Endodermal cell (in vitro differentiated cells): Measurements from ENCODE around the gene CYP46A1. TPM values are rescaled to one million over a fixed set of nuclear protein-coding genes. Genes with fewer than 3 reads are reported as not detected.
A peak's percentile ranks its signal among the peaks of the same experiment; 100 is the strongest.

Experiments
- DNase-seq: peaks from one replicate; pipeline ENCODE4 v3.0.0-alpha.2; 2017
- H3K27ac ChIP-seq: 2 replicates; pipeline ENCODE4 v1.5.1; 2013; ENCODE audit warnings: mild to moderate bottlenecking, low read depth, low read length, moderate library complexity
- H3K27me3 ChIP-seq: 2 replicates; pipeline ENCODE4 v1.6.1; 2013; ENCODE audit warnings: mild to moderate bottlenecking, low read length, moderate library complexity; ENCODE audit not compliant: insufficient read depth, control insufficient read depth, poor library complexity, severe bottlenecking
- H3K36me3 ChIP-seq: 2 replicates; pipeline ENCODE4 v1.7.0; 2013; ENCODE audit warnings: mild to moderate bottlenecking, low read length, moderate library complexity; ENCODE audit not compliant: control insufficient read depth, insufficient read depth
- H3K4me1 ChIP-seq: one replicate; pipeline ENCODE4 v1.7.0; 2013; ENCODE audit warnings: low read length; ENCODE audit not compliant: control insufficient read depth, insufficient read depth
- H3K4me3 ChIP-seq: 2 replicates; pipeline ENCODE4 v1.5.1; 2013; ENCODE audit warnings: mild to moderate bottlenecking, low read length, moderate library complexity
- H3K9ac ChIP-seq: 2 replicates; pipeline ENCODE4 v1.6.1; 2013; ENCODE audit warnings: mild to moderate bottlenecking, low read length, moderate library complexity; ENCODE audit not compliant: poor library complexity, severe bottlenecking; ENCODE audit errors: extremely low read depth
- H3K9me3 ChIP-seq: 2 replicates; pipeline ENCODE4 v1.6.1; 2013; ENCODE audit warnings: mild to moderate bottlenecking, low read length, moderate library complexity; ENCODE audit not compliant: control insufficient read depth
- H3K27ac Mint-ChIP-seq: 2 replicates; pipeline ENCODE4 v1.8.0; 2020; ENCODE audit warnings: mixed read lengths
- H3K27me3 Mint-ChIP-seq: 2 replicates; pipeline ENCODE4 v1.8.0; 2021; ENCODE audit warnings: mild to moderate bottlenecking, mixed read lengths; ENCODE audit not compliant: insufficient read depth
- H3K36me3 Mint-ChIP-seq: 2 replicates; pipeline ENCODE4 v1.8.0; 2020; ENCODE audit warnings: low read depth, mixed read lengths
- H3K4me1 Mint-ChIP-seq: 2 replicates; pipeline ENCODE4 v1.8.0; 2020; ENCODE audit warnings: mixed read lengths
- H3K4me3 Mint-ChIP-seq: 2 replicates; pipeline ENCODE4 v1.8.0; 2020; ENCODE audit warnings: mild to moderate bottlenecking, moderate library complexity, mixed read lengths
- H3K9me3 Mint-ChIP-seq: 2 replicates; pipeline ENCODE4 v1.8.0; 2020; ENCODE audit warnings: mild to moderate bottlenecking, mixed read lengths
- WGBS, 2 experiments: methylation state at CpG; one replicate each; pipeline versions ENCODE4 v1.1.5 to v1.1.7; 2013; ENCODE audit warnings: missing lambda C conversion rate in 2 of 2, mixed read lengths in 1 of 2; ENCODE audit not compliant: insufficient coverage in 1 of 2, insufficient read length in 1 of 2; 5-methylcytosine and 5-hydroxymethylcytosine counted together
- total RNA-seq, 2 donors: library from RNA; stranded (reverse); fragmentation: NEBNext Ultra II Directional in 1 of 2; extraction: Animal tissue kit (Norgen Biotek cat#: 25700) in 1 of 2; gene quantifications; 2 replicates in 1 of 2; 3 replicates in 1 of 2; pipeline ENCODE4 v1.2.1, GENCODE V29; 2021
- TF ChIP-seq, protein P1 (sequence below): fragments of 200-600 bp; sonication (generic); conservative IDR thresholded peaks from 2 replicates; pipeline ENCODE4 v1.5.0; 2021; ENCODE audit warnings: antibody characterized with exemption, mild to moderate bottlenecking

Gene CYP46A1
- total RNA-seq, 2 donors from 2014 or later = 0.55 to 0.57 TPM

DNA sequence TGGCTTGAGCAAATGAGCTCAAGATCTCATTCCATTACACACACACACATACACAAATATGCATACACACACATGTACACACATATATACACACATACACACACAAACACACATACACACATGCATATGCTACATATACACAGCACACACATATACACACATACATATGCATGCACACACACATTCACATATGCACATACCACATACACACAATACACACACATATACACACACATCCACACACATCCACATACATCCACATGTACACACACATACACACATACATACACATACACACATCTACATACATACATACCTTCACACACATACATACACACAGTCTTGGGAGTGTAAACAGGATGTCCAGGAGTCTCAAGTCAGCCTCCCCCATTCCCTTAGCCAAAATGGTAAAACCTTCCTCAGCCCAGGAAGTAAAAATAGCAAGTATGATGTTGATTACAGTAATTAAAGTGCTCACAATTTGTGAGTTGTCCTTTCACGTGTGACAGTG lies 26.4 kb upstream of the CYP46A1 start:
- Histone ChIP-seq H3K4me3 (no peak overlapping the region), H3K4me1 (peaks cover 8% of the 10 kb centered on the region), H3K27ac (no peak overlapping the region), H3K9ac (no peak overlapping the region), H3K27me3 (peaks cover 21% of the 10 kb centered on the region), H3K9me3 (no peaks in the 10 kb centered on the region), H3K36me3 (no peaks in the 10 kb centered on the region)
- DNase-seq = no peak
- Mint-ChIP-seq H3K4me1 (peaks cover 13% of the 10 kb centered on the region), H3K4me3 (no peak overlapping the region), H3K9me3 (no peaks in the 10 kb centered on the region), H3K27ac (no peak overlapping the region), H3K36me3 (no peaks in the 10 kb centered on the region), H3K27me3 (peaks cover 43% of the 10 kb centered on the region)
- WGBS, 2 experiments = 73 to 100% methylated on average over 1 of the region's 1 CpG
- TF ChIP-seq, protein P1, sequence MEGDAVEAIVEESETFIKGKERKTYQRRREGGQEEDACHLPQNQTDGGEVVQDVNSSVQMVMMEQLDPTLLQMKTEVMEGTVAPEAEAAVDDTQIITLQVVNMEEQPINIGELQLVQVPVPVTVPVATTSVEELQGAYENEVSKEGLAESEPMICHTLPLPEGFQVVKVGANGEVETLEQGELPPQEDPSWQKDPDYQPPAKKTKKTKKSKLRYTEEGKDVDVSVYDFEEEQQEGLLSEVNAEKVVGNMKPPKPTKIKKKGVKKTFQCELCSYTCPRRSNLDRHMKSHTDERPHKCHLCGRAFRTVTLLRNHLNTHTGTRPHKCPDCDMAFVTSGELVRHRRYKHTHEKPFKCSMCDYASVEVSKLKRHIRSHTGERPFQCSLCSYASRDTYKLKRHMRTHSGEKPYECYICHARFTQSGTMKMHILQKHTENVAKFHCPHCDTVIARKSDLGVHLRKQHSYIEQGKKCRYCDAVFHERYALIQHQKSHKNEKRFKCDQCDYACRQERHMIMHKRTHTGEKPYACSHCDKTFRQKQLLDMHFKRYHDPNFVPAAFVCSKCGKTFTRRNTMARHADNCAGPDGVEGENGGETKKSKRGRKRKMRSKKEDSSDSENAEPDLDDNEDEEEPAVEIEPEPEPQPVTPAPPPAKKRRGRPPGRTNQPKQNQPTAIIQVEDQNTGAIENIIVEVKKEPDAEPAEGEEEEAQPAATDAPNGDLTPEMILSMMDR = no peak

DNA sequence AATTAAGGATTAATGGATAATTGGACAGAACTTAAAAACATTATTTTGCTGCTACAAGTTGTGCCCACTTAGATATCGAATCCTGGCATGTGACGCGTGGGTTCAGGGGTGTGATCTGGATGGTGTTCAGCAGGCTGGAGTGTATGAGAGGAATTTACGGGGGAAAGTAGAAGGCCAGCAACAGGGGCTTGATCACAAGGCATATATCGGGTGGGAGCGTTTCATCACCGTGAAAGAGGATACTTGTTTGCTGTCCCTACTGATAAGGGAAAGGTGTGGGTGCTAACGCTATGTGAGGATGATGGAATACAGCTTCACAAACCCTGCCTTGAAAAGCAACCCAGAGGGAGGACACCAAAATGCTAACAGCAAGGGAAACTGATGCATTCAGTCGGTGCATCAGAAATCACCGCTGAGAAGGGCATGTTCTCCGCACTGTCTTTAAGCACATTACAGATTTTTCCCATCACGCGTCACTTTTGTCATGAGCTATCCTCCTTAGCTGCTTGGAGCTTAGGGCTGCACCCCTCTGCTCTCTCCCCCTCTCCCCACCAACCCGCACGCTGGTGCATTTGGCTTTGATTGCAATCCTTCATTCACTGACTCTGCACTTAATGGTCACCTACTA lies 25.8 kb upstream of the CYP46A1 start:
- H3K27ac ChIP-seq = no peak overlapping the region
- no peaks in the 10 kb centered on the region for H3K9me3 Mint-ChIP-seq
- TF ChIP-seq, protein P1 = no peak
- no peaks in the 10 kb centered on the region for H3K9me3 ChIP-seq
- H3K27me3 ChIP-seq = peaks cover 21% of the 10 kb centered on the region
- H3K36me3 ChIP-seq = no peaks in the 10 kb centered on the region
- DNase-seq = no peak
- no peak overlapping the region for H3K4me3 Mint-ChIP-seq
- WGBS, 2 experiments = 77 to 84% methylated on average over 14 to 15 of the region's 15 CpGs
- H3K4me3 ChIP-seq = no peak overlapping the region
- H3K4me1 ChIP-seq = peaks cover 8% of the 10 kb centered on the region
- H3K36me3 Mint-ChIP-seq = no peaks in the 10 kb centered on the region
- peaks cover 43% of the 10 kb centered on the region for H3K27me3 Mint-ChIP-seq
- H3K27ac Mint-ChIP-seq = no peak overlapping the region
- no peak overlapping the region for H3K9ac ChIP-seq
- H3K4me1 Mint-ChIP-seq = peaks cover 13% of the 10 kb centered on the region

DNA sequence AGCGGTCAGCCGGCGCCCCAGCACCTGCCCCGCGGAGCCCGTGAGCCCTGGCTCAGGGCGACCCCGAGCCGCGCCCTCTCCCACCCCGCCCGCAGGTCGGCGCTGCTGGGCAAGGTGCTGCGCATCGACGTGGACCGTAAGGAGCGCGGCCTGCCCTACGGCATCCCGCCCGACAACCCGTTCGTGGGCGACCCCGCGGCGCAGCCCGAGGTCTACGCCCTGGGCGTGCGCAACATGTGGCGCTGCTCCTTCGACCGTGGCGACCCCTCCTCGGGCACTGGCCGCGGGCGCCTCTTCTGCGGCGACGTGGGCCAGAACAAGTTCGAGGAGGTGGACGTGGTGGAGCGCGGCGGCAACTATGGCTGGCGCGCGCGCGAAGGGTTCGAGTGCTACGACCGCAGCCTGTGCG lies 24.8 kb upstream of the CYP46A1 start:
- peaks cover 19% of the 10 kb centered on the region for H3K4me1 Mint-ChIP-seq
- H3K9me3 ChIP-seq = no peaks in the 10 kb centered on the region
- peaks cover 8% of the 10 kb centered on the region for H3K4me1 ChIP-seq
- TF ChIP-seq, protein P1 = peak; percentile 70
- WGBS, 2 experiments = 44 to 74% methylated on average over 41 to 57 of the region's 58 CpGs
- no peak for DNase-seq
- H3K4me3 ChIP-seq = no peak overlapping the region
- no peak overlapping the region for H3K27ac ChIP-seq
- H3K36me3 ChIP-seq = no peaks in the 10 kb centered on the region
- peak overlapping the region; percentile 45 for H3K4me3 Mint-ChIP-seq
- H3K36me3 Mint-ChIP-seq = no peaks in the 10 kb centered on the region
- H3K9me3 Mint-ChIP-seq = no peaks in the 10 kb centered on the region
- H3K27ac Mint-ChIP-seq = no peak overlapping the region
- no peak overlapping the region for H3K9ac ChIP-seq
- peaks cover 21% of the 10 kb centered on the region for H3K27me3 ChIP-seq
- peaks cover 43% of the 10 kb centered on the region for H3K27me3 Mint-ChIP-seq
